Pancreas (tissue), 10 donors: ENCODE results near the gene TMPRSS2. TPM values are rescaled to one million over a fixed set of nuclear protein-coding genes. Genes with fewer than 3 reads are reported as not detected.

Experiments
- ATAC-seq, 4 donors: fragments of 200-7000 bp; cut with Tn5 transposase; one replicate each; pipeline versions ENCODE4 v1.8.0 to v1.9.1; 2020; ENCODE audit warnings: mild to moderate bottlenecking in 4 of 4, moderate library complexity in 4 of 4
- DNase-seq, 6 donors: peaks; one replicate each; pipeline ENCODE4 v3.0.0-alpha.2; 2020
- FAIRE-seq: peaks from 2 replicates; lab custom pipeline; 2012; peaks lifted over from hg19 to GRCh38; lab: Jason Lieb, UNC
- H3K27ac ChIP-seq, 4 donors: fragments of 200-600 bp; sonication (generic); 1 replicate in 3 of 4; 2 replicates in 1 of 4; pipeline versions ENCODE4 v1.5.0 to v1.8.0; 2020
- H3K27me3 ChIP-seq, 4 donors: fragments of 200-600 bp; one replicate each; pipeline ENCODE4 v1.8.0; 2021
- H3K36me3 ChIP-seq, 3 donors: fragments of 200-600 bp; sonication (generic) in 1 of 3; one replicate each; pipeline versions ENCODE4 v1.5.0 to v1.8.0; 2020 to 2021
- H3K4me1 ChIP-seq, 3 donors: fragments of 200-600 bp; one replicate each; pipeline ENCODE4 v1.8.0; 2021
- H3K4me3 ChIP-seq, 4 donors: fragments of 200-600 bp; sonication (generic) in 2 of 4; one replicate each; pipeline versions ENCODE4 v1.5.0 to v1.8.0; 2020 to 2021
- H3K9me3 ChIP-seq, 4 donors: fragments of 200-600 bp; one replicate each; pipeline ENCODE4 v1.8.0; 2021
- CTCF ChIP-seq, 4 donors: fragments of 200-600 bp; sonication (generic) in 3 of 4; IDR thresholded peaks; one replicate each; pipeline versions ENCODE4 v1.5.0 to v1.8.0; 2021; ENCODE audit warnings: antibody characterized with exemption in 4 of 4
- WGBS, 2 donors: extraction: QIAGEN DNeasy Blood & Tissue Kit; methylation state at CpG; one replicate each; pipeline ENCODE4 v1.1.7; 2013; 5-methylcytosine and 5-hydroxymethylcytosine counted together
- intact Hi-C, 3 donors: fragments of 100-400 bp; cut with DNase I; formaldehyde crosslinking; loops; one replicate each; pipeline versions ENCODE4 v1.11.1 to v1.14.2; 2022
- polyA plus RNA-seq, 2 donors: library from polyadenylated mRNA; stranded (reverse); fragments of 200-250 nt; gene quantifications; one replicate each; pipeline ENCODE4 v1.2.3, GENCODE V29; 2013
- total RNA-seq, 6 donors: library from RNA; stranded (reverse); fragmentation: NEBNext Ultra II Directional in 4 of 6; extraction: Animal tissue kit (Norgen Biotek cat#: 25700) in 4 of 6; gene quantifications; one replicate each; pipeline versions ENCODE4 v1.2.1 to v1.2.4, GENCODE V29; 2021 to 2023
- donor health status: healthy with polysubstance abuse.
- donor health status: DM: no; HTN: no; CAD: no; lungs with moderate emphysema.
- donor health status: DM: no; HTN: no; CAD: no.
- donor health status: control.
- donor health status: control.
- donor health status: Bipolar disorder and iron deficiency.
- donor health status: DM: yes; HTN: yes; CAD: no.
- donor health status: DM: no; HTN: no; CAD: no.
- donor health status: DM: no; HTN: no; CAD: no.
- donor health status: DM: yes; HTN: yes; CAD: no.

TMPRSS2 gene
- total and polyA plus RNA-seq, 8 donors = 42.2 to 88.8 (median 69.6) TPM

- Histone ChIP-seq H3K4me1 (peaks cover 0 to 6% (median 0%) of the 10 kb centered on the region in 3 donors), H3K27me3 (no peaks in the 10 kb centered on the region), H3K36me3 (peaks cover 0 to 81% (median 45%) of the 10 kb centered on the region in 3 donors), H3K4me3 (no peak overlapping the region), H3K9me3 (no peaks in the 10 kb centered on the region), H3K27ac (no peak overlapping the region)
- TF ChIP-seq CTCF (IDR thresholded peaks at IDR 0.05) = no peak
- FAIRE-seq (no peak), DNase-seq (no peak), ATAC-seq (no peak)
- 63 to 71% methylated on average over 5 of the region's 5 CpGs for WGBS, 2 donors
- intact Hi-C loops = no loop called here
These were observed 37.9 kb downstream of the TMPRSS2 start for GRCh38 chr21:41470054-41470453.

GRCh38 chr21:41466024-41466820, 41.7 kb downstream of the TMPRSS2 start:
- Histone ChIP-seq H3K9me3 (no peaks in the 10 kb centered on the region), H3K4me1 (peaks cover 0 to 6% (median 0%) of the 10 kb centered on the region in 3 donors), H3K27ac (peak overlapping the region in 2 of 4 donors; percentile 41 to 44), H3K4me3 (no peak overlapping the region), H3K27me3 (no peaks in the 10 kb centered on the region), H3K36me3 (peaks cover 0 to 69% (median 40%) of the 10 kb centered on the region in 3 donors)
- peak in 2 of 6 donors; percentile 39 to 73 for DNase-seq
- no peak for FAIRE-seq
- WGBS, 2 donors = 66 to 68% methylated on average over 23 of the region's 23 CpGs
- peak in 3 of 4 donors; percentile 19 to 29 (median 25) for ATAC-seq
- intact Hi-C loops = loop anchor here in 1 of 3 donors (10.0 kb wide), 1 partner anchor 181 kb away; no protein-coding TSS in a partner anchor
- TF ChIP-seq CTCF (IDR thresholded peaks at IDR 0.05) = no peak

GRCh38 chr21:41465176-41465781, 42.7 kb downstream of the TMPRSS2 start:
- no peak for ATAC-seq
- TF ChIP-seq CTCF (IDR thresholded peaks at IDR 0.05) = no peak

GRCh38 chr21:41460578-41461527, 47.1 kb downstream of the TMPRSS2 start:
- Histone ChIP-seq H3K27me3 (no peaks in the 10 kb centered on the region), H3K9me3 (no peaks in the 10 kb centered on the region), H3K4me1 (no peaks in the 10 kb centered on the region), H3K36me3 (peaks cover 0 to 20% (median 14%) of the 10 kb centered on the region in 3 donors), H3K27ac (no peak overlapping the region), H3K4me3 (no peak overlapping the region)
- peak; percentile 57 for FAIRE-seq
- 28 to 30% methylated on average over 17 of the region's 17 CpGs for whole genome bisulfite sequencing, 2 donors
- peak; percentile 80 to 96 (median 92) for ATAC-seq
- TF ChIP-seq CTCF (IDR thresholded peaks at IDR 0.05) = peak; percentile 55 to 78 (median 76)
- intact Hi-C loops = loop anchor here in 2 of 3 donors (5.0 to 10.0 kb wide), 2 partner anchors 176 to 179 kb away; no protein-coding TSS in a partner anchor
- DNase-seq = peak; percentile 68 to 89 (median 78)

More at GRCh38 chr21:41465176-41465781, 42.7 kb downstream of the TMPRSS2 start:
- H3K36me3 ChIP-seq = peaks cover 0 to 60% (median 37%) of the 10 kb centered on the region in 3 donors
- H3K9me3 ChIP-seq = no peaks in the 10 kb centered on the region
- H3K4me1 ChIP-seq = peaks cover 0 to 6% (median 0%) of the 10 kb centered on the region in 3 donors
- H3K4me3 ChIP-seq = no peak overlapping the region
- FAIRE-seq (no peak), DNase-seq (peak in 1 of 6 donors; percentile 79)
- no peak overlapping the region for H3K27ac ChIP-seq
- intact Hi-C loops = loop anchor here in 1 of 3 donors (10.0 kb wide), 1 partner anchor 180 kb away; no protein-coding TSS in a partner anchor
- H3K27me3 ChIP-seq = no peaks in the 10 kb centered on the region
- WGBS, 2 donors = 90 to 92% methylated on average over 4 of the region's 4 CpGs
